GM19324 (cell line): ENCODE results near the gene OR4F6.

Experiments
- ATAC-seq: cut with Tn5 transposase; IDR thresholded peaks from one replicate; pipeline ENCODE4 v1.9.1; 2021; ENCODE audit warnings: mild to moderate bottlenecking, moderate library complexity; ENCODE audit not compliant: unreplicated experiment, low FRiP score

The OR4F6 gene

GRCh38 chr15:101804375-101804774 is 1.1 kb downstream of the OR4F6 start:
- ATAC-seq = no peak

- ATAC-seq = no peak
Measured at GRCh38 chr15:101804941-101805340, 1.6 kb downstream of the OR4F6 start.

- no peak for ATAC-seq
Measured at GRCh38 chr15:101805605-101806345, 2.5 kb downstream of the OR4F6 start.

- ATAC-seq = no peak
Measured at GRCh38 chr15:101807345-101807945, 4.1 kb downstream of the OR4F6 start.

GRCh38 chr15:101808201-101808600 is 4.9 kb downstream of the OR4F6 start:
- no peak for ATAC-seq

GRCh38 chr15:101810456-101810855 is 7.1 kb downstream of the OR4F6 start:
- ATAC-seq = no peak

GRCh38 chr15:101810876-101811275 is 7.6 kb downstream of the OR4F6 start:
- ATAC-seq = no peak

GRCh38 chr15:101811902-101812301 is 8.6 kb downstream of the OR4F6 start, which contains the start of gene OR4F15:
TSS of gene OR4F15 (plus strand) at chr15:101812202. CDS start at chr15:101818187, 5,985 bp downstream.
- no peak for ATAC-seq

- no peak for ATAC-seq
Measured at GRCh38 chr15:101813803-101814534, 10.7 kb downstream of the OR4F6 start.

GRCh38 chr15:101820781-101821180 is 17.5 kb downstream of the OR4F6 start:
- ATAC-seq = no peak

GRCh38 chr15:101827257-101827656 is 23.9 kb downstream of the OR4F6 start:
- ATAC-seq = no peak

- no peak for ATAC-seq
Measured at GRCh38 chr15:101828774-101829173, 25.5 kb downstream of the OR4F6 start.

GRCh38 chr15:101841656-101842055 is 38.3 kb downstream of the OR4F6 start:
- ATAC-seq = no peak

- no peak for ATAC-seq
Measured at GRCh38 chr15:101844916-101845315, 41.6 kb downstream of the OR4F6 start.

GRCh38 chr15:101852356-101852755 is 49.0 kb downstream of the OR4F6 start:
- ATAC-seq = no peak
